ENCODE data around the gene THRAP3.
"Not testable (repeated sequence)": the region's sequence is repeated elsewhere in the genome, so short reads cannot be mapped to it uniquely, and the experiment has no call there.

THRAP3 gene

GRCh38 chr1:36208978-36209703 is 15.1 kb upstream of the THRAP3 start:
- no peak for DNase-seq

GRCh38 chr1:36211307-36211706 is 12.9 kb upstream of the THRAP3 start:
- no peak for DNase-seq

GRCh38 chr1:36211841-36212240 is 12.4 kb upstream of the THRAP3 start:
- DNase-seq, result no peak

- DNase-seq, result no peak
Observed at GRCh38 chr1:36212782-36213181, 11.5 kb upstream of the THRAP3 start.

- no peak for DNase-seq
Observed at GRCh38 chr1:36217670-36218069, 6.6 kb upstream of the THRAP3 start.

- not testable (repeated sequence) for DNase-seq
Observed at GRCh38 chr1:36221901-36222300, 2.3 kb upstream of the THRAP3 start.

GRCh38 chr1:36222481-36223380 is 1.5 kb upstream of the THRAP3 start:
- DNase-seq, result peak in 1 of 3 experiments; percentile 59

- DNase-seq, result peak in 1 of 3 experiments; percentile 20
Observed at GRCh38 chr1:36223381-36223995, 755 bp upstream of the THRAP3 start.

GRCh38 chr1:36224537-36225282 is 467 bp downstream of the THRAP3 start:
- peak; percentile 76 to 95 (median 94) for DNase-seq

- DNase-seq, result no peak
Observed at GRCh38 chr1:36225283-36225899, 1.1 kb downstream of the THRAP3 start.

- DNase-seq, result not testable (repeated sequence)
Observed at GRCh38 chr1:36230279-36230678, 6.0 kb downstream of the THRAP3 start.

GRCh38 chr1:36231191-36231590 is 6.9 kb downstream of the THRAP3 start:
- DNase-seq, result no peak

- DNase-seq, result no peak
Observed at GRCh38 chr1:36232212-36233095, 8.2 kb downstream of the THRAP3 start.

- DNase-seq, result no peak
Observed at GRCh38 chr1:36236302-36236701, 12.1 kb downstream of the THRAP3 start.

GRCh38 chr1:36238433-36238832 is 14.2 kb downstream of the THRAP3 start:
- DNase-seq, result no peak

GRCh38 chr1:36239941-36240637 is 15.8 kb downstream of the THRAP3 start:
- DNase-seq, result peak; percentile 36 to 88 (median 70)

GRCh38 chr1:36247538-36247937 is 23.3 kb downstream of the THRAP3 start:
- no peak for DNase-seq

- DNase-seq, result no peak
Observed at GRCh38 chr1:36248250-36248894, 24.1 kb downstream of the THRAP3 start.

- DNase-seq, result no peak
Observed at GRCh38 chr1:36251794-36252481, 27.7 kb downstream of the THRAP3 start.

GRCh38 chr1:36252482-36252824 is 28.2 kb downstream of the THRAP3 start:
- DNase-seq, result not testable (repeated sequence)
